IPS-20b (cell line): ENCODE data around the gene HDAC10.

Experiments
- H3K27ac ChIP-seq: one replicate; pipeline ENCODE4 v1.5.1; 2013; ENCODE audit warnings: low read length
- H3K27me3 ChIP-seq: 2 replicates; pipeline ENCODE4 v1.6.1; 2013; ENCODE audit warnings: mild to moderate bottlenecking, low read length, inconsistent platforms; ENCODE audit not compliant: insufficient read depth
- H3K36me3 ChIP-seq: 2 replicates; pipeline ENCODE4 v1.6.1; 2013; ENCODE audit warnings: low read depth, mild to moderate bottlenecking, inconsistent platforms, low read length, moderate library complexity; ENCODE audit not compliant: insufficient read depth
- H3K4me1 ChIP-seq: 2 replicates; pipeline ENCODE4 v1.6.1; 2013; ENCODE audit warnings: mild to moderate bottlenecking, control low read depth, inconsistent platforms, low read length, moderate library complexity; ENCODE audit not compliant: insufficient read depth
- H3K4me3 ChIP-seq: 2 replicates; pipeline ENCODE4 v1.5.1; 2013; ENCODE audit warnings: mild to moderate bottlenecking, low read length, inconsistent platforms
- H3K9ac ChIP-seq: 2 replicates; pipeline ENCODE4 v1.6.1; 2013; ENCODE audit warnings: low read depth, mild to moderate bottlenecking, inconsistent platforms, low read length, moderate library complexity
- H3K9me3 ChIP-seq: 2 replicates; pipeline ENCODE4 v1.6.1; 2013; ENCODE audit warnings: mild to moderate bottlenecking, low read depth, low read length, inconsistent platforms; ENCODE audit not compliant: insufficient read depth

Gene HDAC10

GRCh38 chr22:50293441-50294318, 42.6 kb upstream of the HDAC10 start:
- peak overlapping the region; percentile 54; the same call in 1 of the 2 replicates for H3K9ac ChIP-seq
- H3K9me3 ChIP-seq, result no peaks in the 10 kb centered on the region
- peak overlapping the region; percentile 47; the same call in 1 of the 2 replicates for H3K4me3 ChIP-seq
- peak overlapping the region; percentile 79 for H3K27ac ChIP-seq
- peaks cover 12% of the 10 kb centered on the region; the same call in 1 of the 2 replicates for H3K4me1 ChIP-seq
- no peaks in the 10 kb centered on the region for H3K27me3 ChIP-seq
- H3K36me3 ChIP-seq, result peaks cover 17% of the 10 kb centered on the region

- no peaks in the 10 kb centered on the region for H3K27me3 ChIP-seq
- peak overlapping the region; percentile 54; the same call in 1 of the 2 replicates for H3K9ac ChIP-seq
- no peak overlapping the region for H3K27ac ChIP-seq
- H3K9me3 ChIP-seq, result no peaks in the 10 kb centered on the region
- H3K36me3 ChIP-seq, result peaks cover 19% of the 10 kb centered on the region
- peaks cover 12% of the 10 kb centered on the region; the same call in 1 of the 2 replicates for H3K4me1 ChIP-seq
- H3K4me3 ChIP-seq, result peak overlapping the region; percentile 47; the same call in 1 of the 2 replicates
Observed at GRCh38 chr22:50292643-50293440, 41.8 kb upstream of the HDAC10 start.

- H3K27me3 ChIP-seq, result no peaks in the 10 kb centered on the region
- no peaks in the 10 kb centered on the region for H3K9me3 ChIP-seq
- no peak overlapping the region for H3K9ac ChIP-seq
- H3K4me1 ChIP-seq, result peaks cover 12% of the 10 kb centered on the region; the same call in 1 of the 2 replicates
- H3K27ac ChIP-seq, result no peak overlapping the region
- H3K36me3 ChIP-seq, result peaks cover 25% of the 10 kb centered on the region
- no peak overlapping the region for H3K4me3 ChIP-seq
Observed at GRCh38 chr22:50289942-50290630, 39.0 kb upstream of the HDAC10 start.

GRCh38 chr22:50289151-50289941, 38.3 kb upstream of the HDAC10 start:
- Histone ChIP-seq H3K27me3 (no peaks in the 10 kb centered on the region), H3K36me3 (peaks cover 25% of the 10 kb centered on the region), H3K4me1 (peaks cover 12% of the 10 kb centered on the region; the same call in 1 of the 2 replicates), H3K9me3 (no peaks in the 10 kb centered on the region), H3K4me3 (no peak overlapping the region), H3K27ac (no peak overlapping the region), H3K9ac (no peak overlapping the region)

- no peak overlapping the region for H3K27ac ChIP-seq
- no peak overlapping the region for H3K9ac ChIP-seq
- H3K4me3 ChIP-seq, result no peak overlapping the region
- H3K4me1 ChIP-seq, result peaks cover 3% of the 10 kb centered on the region; the same call in 1 of the 2 replicates
- no peaks in the 10 kb centered on the region for H3K9me3 ChIP-seq
- H3K27me3 ChIP-seq, result no peaks in the 10 kb centered on the region
- H3K36me3 ChIP-seq, result peaks cover 29% of the 10 kb centered on the region
Observed at GRCh38 chr22:50287731-50288130, 36.7 kb upstream of the HDAC10 start.

GRCh38 chr22:50286701-50287318, 35.7 kb upstream of the HDAC10 start:
- no peak overlapping the region for H3K4me3 ChIP-seq
- no peak overlapping the region for H3K9ac ChIP-seq
- no peak overlapping the region for H3K27ac ChIP-seq
- H3K4me1 ChIP-seq, result no peaks in the 10 kb centered on the region
- peaks cover 35% of the 10 kb centered on the region for H3K36me3 ChIP-seq
- H3K27me3 ChIP-seq, result no peaks in the 10 kb centered on the region
- no peaks in the 10 kb centered on the region for H3K9me3 ChIP-seq

GRCh38 chr22:50286275-50286674, 35.2 kb upstream of the HDAC10 start:
- H3K27me3 ChIP-seq, result no peaks in the 10 kb centered on the region
- H3K27ac ChIP-seq, result no peak overlapping the region
- peaks cover 41% of the 10 kb centered on the region for H3K36me3 ChIP-seq
- H3K4me1 ChIP-seq, result no peaks in the 10 kb centered on the region
- H3K9me3 ChIP-seq, result no peaks in the 10 kb centered on the region
- no peak overlapping the region for H3K9ac ChIP-seq
- H3K4me3 ChIP-seq, result no peak overlapping the region

GRCh38 chr22:50285568-50286229, 34.6 kb upstream of the HDAC10 start:
- H3K9ac ChIP-seq, result no peak overlapping the region
- no peak overlapping the region for H3K4me3 ChIP-seq
- no peaks in the 10 kb centered on the region for H3K27me3 ChIP-seq
- no peaks in the 10 kb centered on the region for H3K4me1 ChIP-seq
- no peak overlapping the region for H3K27ac ChIP-seq
- H3K36me3 ChIP-seq, result peaks cover 46% of the 10 kb centered on the region
- no peaks in the 10 kb centered on the region for H3K9me3 ChIP-seq

- Histone ChIP-seq H3K9ac (no peak overlapping the region), H3K27ac (no peak overlapping the region), H3K27me3 (no peaks in the 10 kb centered on the region), H3K4me3 (no peak overlapping the region), H3K4me1 (no peaks in the 10 kb centered on the region), H3K9me3 (no peaks in the 10 kb centered on the region), H3K36me3 (peaks cover 46% of the 10 kb centered on the region)
Observed at GRCh38 chr22:50284479-50284878, 33.4 kb upstream of the HDAC10 start.

GRCh38 chr22:50283821-50284220, 32.8 kb upstream of the HDAC10 start:
- Histone ChIP-seq H3K36me3 (peaks cover 44% of the 10 kb centered on the region), H3K27ac (no peak overlapping the region), H3K4me1 (no peaks in the 10 kb centered on the region), H3K9ac (no peak overlapping the region), H3K9me3 (no peaks in the 10 kb centered on the region), H3K4me3 (no peak overlapping the region), H3K27me3 (no peaks in the 10 kb centered on the region)
